Measurements from ENCODE around the gene TAOK3.

- no peak for TF ChIP-seq EZH2phosphoT487 (IDR thresholded peaks at IDR 0.05)
- TF ChIP-seq, protein P1, sequence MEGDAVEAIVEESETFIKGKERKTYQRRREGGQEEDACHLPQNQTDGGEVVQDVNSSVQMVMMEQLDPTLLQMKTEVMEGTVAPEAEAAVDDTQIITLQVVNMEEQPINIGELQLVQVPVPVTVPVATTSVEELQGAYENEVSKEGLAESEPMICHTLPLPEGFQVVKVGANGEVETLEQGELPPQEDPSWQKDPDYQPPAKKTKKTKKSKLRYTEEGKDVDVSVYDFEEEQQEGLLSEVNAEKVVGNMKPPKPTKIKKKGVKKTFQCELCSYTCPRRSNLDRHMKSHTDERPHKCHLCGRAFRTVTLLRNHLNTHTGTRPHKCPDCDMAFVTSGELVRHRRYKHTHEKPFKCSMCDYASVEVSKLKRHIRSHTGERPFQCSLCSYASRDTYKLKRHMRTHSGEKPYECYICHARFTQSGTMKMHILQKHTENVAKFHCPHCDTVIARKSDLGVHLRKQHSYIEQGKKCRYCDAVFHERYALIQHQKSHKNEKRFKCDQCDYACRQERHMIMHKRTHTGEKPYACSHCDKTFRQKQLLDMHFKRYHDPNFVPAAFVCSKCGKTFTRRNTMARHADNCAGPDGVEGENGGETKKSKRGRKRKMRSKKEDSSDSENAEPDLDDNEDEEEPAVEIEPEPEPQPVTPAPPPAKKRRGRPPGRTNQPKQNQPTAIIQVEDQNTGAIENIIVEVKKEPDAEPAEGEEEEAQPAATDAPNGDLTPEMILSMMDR (IDR thresholded peaks at IDR 0.05), result no peak
These were observed 15.9 kb downstream of the TAOK3 start for GRCh38 chr12:118356809-118357256.
